Esophagus (tissue), 2 donors: ENCODE results near the gene DNASE1. TPM values are rescaled to one million over a fixed set of nuclear protein-coding genes. Genes with fewer than 3 reads are reported as not detected.
A peak's percentile ranks its signal among the peaks of the same experiment; 100 is the strongest.

Experiments
- H3K27ac ChIP-seq, 2 donors: one replicate each; pipeline ENCODE4 v1.5.1; 2013; ENCODE audit warnings: low read depth in 2 of 2, mild to moderate bottlenecking in 2 of 2, inconsistent platforms in 1 of 2, low read length in 1 of 2, moderate library complexity in 1 of 2
- H3K27me3 ChIP-seq, 2 donors: one replicate each; pipeline ENCODE4 v1.6.1; 2013; ENCODE audit warnings: low read length in 2 of 2, control low read depth in 1 of 2, mild to moderate bottlenecking in 1 of 2; ENCODE audit not compliant: insufficient read depth in 2 of 2, control insufficient read depth in 1 of 2
- H3K36me3 ChIP-seq, 2 donors: one replicate each; pipeline ENCODE4 v1.6.1; 2013; ENCODE audit warnings: low read length in 1 of 2; ENCODE audit not compliant: control insufficient read depth in 2 of 2, insufficient read depth in 2 of 2
- H3K4me1 ChIP-seq, 2 donors: one replicate each; pipeline ENCODE4 v1.6.1; 2013; ENCODE audit warnings: low read length in 1 of 2; ENCODE audit not compliant: control insufficient read depth in 2 of 2, insufficient read depth in 2 of 2
- H3K4me3 ChIP-seq, 2 donors: one replicate each; pipeline ENCODE4 v1.5.1; 2013; ENCODE audit warnings: low read length in 2 of 2, mild to moderate bottlenecking in 2 of 2, low read depth in 1 of 2, moderate library complexity in 1 of 2
- H3K9me3 ChIP-seq, 2 donors: one replicate each; pipeline ENCODE4 v1.6.1; 2013; ENCODE audit warnings: mild to moderate bottlenecking in 2 of 2, low read depth in 1 of 2, low read length in 1 of 2, moderate library complexity in 1 of 2; ENCODE audit not compliant: control insufficient read depth in 2 of 2, insufficient read depth in 1 of 2
- WGBS, 2 donors: extraction: QIAGEN DNeasy Blood & Tissue Kit; methylation state at CpG; one replicate each; pipeline ENCODE4 v1.1.7; 2013; 5-methylcytosine and 5-hydroxymethylcytosine counted together
- polyA plus RNA-seq, 2 donors: library from polyadenylated mRNA; stranded (reverse); fragments of 200-250 nt; gene quantifications; one replicate each; pipeline ENCODE4 v1.2.3, GENCODE V29; 2013
- donor health status: healthy with polysubstance abuse.
- donor health status: Bipolar disorder and iron deficiency.

Gene DNASE1
- polyA plus RNA-seq, 2 donors: 3.5 to 23.8 TPM

DNA sequence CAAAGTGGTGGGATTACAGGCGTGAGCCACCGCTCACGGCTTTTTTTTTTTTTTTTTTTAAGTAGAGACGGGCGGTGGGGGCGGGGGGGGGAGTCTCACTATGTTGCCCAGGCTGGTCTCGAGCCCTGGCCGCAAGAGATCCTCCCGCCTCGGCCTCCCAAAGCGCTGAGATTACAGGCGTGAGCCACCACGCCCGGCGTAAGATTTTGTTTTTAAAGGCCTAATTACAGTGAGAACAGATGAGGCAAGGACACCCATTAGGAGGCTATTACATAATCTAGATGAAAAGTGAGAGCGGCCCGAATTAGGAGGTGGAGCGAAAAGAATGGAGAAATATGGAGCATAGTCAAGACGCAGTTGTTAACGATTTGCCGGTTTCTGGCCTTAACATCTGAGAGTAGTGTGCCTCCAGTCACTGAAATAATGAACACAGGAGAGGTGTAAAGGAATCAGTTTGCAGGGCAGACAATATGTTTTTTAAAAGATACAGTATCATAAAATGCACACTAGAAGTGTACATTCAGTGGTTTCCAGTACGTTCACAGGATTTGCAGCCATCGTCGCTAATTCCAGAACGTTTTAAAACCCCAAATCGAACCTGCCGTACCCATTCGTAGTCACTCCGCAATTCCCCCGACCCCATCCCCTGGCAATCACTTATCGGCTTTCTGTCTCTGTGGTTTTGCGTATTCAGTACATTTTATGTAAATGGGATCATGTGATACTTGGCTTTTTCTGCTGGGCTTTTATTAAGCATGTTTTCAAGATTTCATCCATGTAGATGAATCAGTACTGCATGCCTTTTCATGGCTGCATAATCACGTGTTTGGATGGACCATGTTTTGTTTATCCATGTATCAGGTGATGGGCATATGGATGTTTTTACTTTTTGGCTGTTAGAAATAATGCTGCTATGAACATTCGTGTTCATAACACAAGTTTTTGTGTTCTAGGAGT is 41.7 kb upstream of the DNASE1 start:
- 77 to 79% methylated on average over 34 of the region's 34 CpGs for WGBS, 2 donors
- H3K4me1 ChIP-seq: no peaks in the 10 kb centered on the region
- H3K36me3 ChIP-seq: peaks cover 2% of the 10 kb centered on the region in 2 donors
- no peak overlapping the region for H3K27ac ChIP-seq
- H3K27me3 ChIP-seq: no peaks in the 10 kb centered on the region
- no peaks in the 10 kb centered on the region for H3K9me3 ChIP-seq
- peak overlapping the region; percentile 81 to 92 for H3K4me3 ChIP-seq

DNA sequence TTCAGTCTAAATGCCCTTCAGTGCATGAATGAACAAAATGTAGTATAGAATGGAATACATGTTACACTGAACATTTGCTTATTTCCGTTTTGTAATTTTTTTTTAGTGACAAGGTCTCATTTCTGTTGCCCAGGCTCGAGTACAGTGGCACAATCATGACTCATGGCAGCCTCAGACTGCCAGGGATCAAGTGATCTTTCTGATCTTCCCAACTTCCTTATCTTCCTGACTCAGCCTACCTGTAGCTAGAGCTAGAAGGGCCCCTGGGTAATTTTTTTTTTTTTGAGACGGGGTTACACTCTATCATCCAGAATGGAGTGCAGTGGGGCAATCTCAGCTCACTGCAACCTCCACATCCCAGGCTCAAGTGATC is 35.7 kb upstream of the DNASE1 start:
- Histone ChIP-seq H3K4me3 (no peak overlapping the region), H3K9me3 (no peaks in the 10 kb centered on the region), H3K4me1 (peaks cover 0 to 3% of the 10 kb centered on the region in 2 donors), H3K27ac (peak overlapping the region; percentile 8 to 30), H3K27me3 (no peaks in the 10 kb centered on the region), H3K36me3 (peaks cover 2% of the 10 kb centered on the region in 2 donors)
- WGBS, 2 donors: 49 to 66% methylated on average over 3 of the region's 3 CpGs

DNA sequence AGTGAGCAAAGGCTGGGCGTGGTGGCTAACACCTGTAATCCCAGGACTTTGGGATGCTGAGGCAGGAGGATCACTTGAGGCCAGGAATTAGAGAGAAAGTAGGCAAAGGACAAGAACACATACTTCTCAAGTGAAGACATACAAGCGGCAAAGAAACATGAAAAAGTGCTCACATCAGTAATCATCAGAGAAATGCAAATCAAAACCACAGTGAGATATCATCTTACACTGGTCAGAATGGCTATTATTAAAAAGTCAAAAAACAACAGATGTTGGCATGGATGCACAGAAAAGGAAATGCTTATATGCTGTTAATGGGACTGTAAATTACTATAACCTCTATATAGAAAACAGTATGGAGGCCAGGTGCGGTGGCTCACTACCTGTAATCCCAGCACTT is 30.8 kb upstream of the DNASE1 start:
- no peaks in the 10 kb centered on the region for H3K27me3 ChIP-seq
- no peaks in the 10 kb centered on the region for H3K9me3 ChIP-seq
- H3K4me3 ChIP-seq: no peak overlapping the region
- peaks cover 0 to 2% of the 10 kb centered on the region in 2 donors for H3K36me3 ChIP-seq
- WGBS, 2 donors: 91 to 93% methylated on average over 3 of the region's 3 CpGs
- no peak overlapping the region for H3K27ac ChIP-seq
- H3K4me1 ChIP-seq: no peaks in the 10 kb centered on the region

DNA sequence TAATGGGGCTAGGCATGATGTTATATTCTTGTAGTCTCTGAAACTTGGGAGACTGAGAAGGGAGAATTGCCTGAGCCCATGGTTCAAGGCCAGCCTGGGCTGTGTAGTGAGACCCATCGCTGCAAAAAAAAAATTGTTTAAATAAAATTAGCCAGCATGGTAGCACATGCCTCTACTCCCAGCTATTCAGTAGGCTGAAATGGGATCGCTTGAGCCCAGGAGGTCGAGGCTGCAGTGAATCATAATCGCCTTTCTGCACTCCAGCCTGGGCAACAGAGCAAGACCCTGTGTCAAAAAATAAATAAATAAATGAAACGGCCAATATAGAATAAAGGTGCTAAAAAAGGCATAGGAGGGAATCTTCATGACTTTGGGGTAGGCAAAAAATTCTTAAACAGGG is 29.2 kb upstream of the DNASE1 start:
- WGBS, 2 donors: 89 to 93% methylated on average over 5 of the region's 5 CpGs
- no peak overlapping the region for H3K27ac ChIP-seq
- H3K4me3 ChIP-seq: no peak overlapping the region
- H3K36me3 ChIP-seq: peaks cover 0 to 2% of the 10 kb centered on the region in 2 donors
- H3K4me1 ChIP-seq: no peaks in the 10 kb centered on the region
- H3K9me3 ChIP-seq: no peaks in the 10 kb centered on the region
- H3K27me3 ChIP-seq: no peaks in the 10 kb centered on the region

DNA sequence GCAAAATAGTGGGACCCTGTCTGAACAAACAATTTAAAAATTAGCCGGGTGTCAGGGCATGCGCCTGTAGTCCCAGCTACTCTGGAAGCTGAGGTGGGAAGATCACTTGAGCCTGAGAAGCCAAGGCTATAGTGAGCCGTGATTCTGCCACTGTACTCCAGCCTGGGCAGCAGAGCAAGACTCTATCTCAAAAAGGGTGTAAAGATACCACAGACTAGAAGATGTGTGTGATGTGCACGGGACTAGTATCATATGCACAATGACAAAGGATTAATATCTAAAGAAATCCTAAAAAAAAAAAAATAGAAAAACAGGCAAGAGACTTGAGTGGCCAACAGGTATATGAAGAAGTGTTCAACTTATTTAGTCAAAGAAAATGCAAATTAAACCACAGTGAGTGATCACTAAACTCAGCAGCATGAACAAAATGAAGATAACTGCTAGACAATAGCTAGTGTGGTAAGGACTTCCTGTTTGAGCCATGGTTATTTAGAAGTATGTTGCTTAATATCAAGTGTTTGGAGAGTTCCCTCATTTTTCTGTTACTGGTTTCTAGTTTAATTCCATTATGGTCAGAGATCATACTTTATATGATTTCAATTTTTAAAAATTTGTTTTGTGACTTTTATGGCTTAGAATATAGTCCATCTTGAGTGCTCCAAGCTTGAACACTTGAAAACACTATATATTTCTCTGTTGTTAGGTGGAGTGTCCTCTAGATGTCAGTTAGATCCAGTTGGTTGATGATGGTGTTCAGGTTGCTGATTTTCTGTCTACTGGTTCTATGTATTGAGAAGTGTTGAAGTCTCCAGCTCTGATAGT is 28.4 kb upstream of the DNASE1 start:
- H3K4me1 ChIP-seq: no peaks in the 10 kb centered on the region
- peaks cover 0 to 2% of the 10 kb centered on the region in 2 donors for H3K36me3 ChIP-seq
- no peak overlapping the region for H3K27ac ChIP-seq
- H3K9me3 ChIP-seq: no peaks in the 10 kb centered on the region
- H3K4me3 ChIP-seq: no peak overlapping the region
- H3K27me3 ChIP-seq: no peaks in the 10 kb centered on the region
- WGBS, 2 donors: 83% methylated on average over 4 of the region's 4 CpGs

DNA sequence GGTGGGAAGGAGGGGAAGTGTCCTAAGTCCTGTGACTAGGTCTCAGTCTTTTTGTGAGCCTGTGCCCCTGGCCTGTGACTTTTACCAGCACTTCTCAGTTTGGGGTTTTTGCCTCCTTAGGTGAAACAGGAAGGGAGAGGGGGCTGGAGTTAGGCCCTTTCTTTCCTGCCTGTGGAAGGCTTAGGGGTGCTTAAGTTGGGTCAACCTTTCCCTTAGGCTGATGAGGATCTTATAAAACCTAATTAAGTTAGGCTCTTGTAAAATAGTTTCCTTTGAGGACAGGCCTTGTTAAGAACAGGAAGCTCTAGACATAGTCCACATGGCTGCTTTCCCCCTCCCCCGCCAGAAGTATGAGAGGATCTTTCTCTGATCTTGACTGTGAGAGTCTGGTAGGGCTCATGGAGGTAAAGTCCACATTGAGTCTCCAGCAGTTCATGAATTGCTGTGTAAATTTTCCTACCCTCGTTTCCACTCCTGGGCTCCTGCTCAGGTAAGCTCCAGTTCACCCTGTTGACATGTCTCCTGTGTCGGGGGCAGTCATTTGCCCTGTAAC is 17.0 kb upstream of the DNASE1 start:
- Histone ChIP-seq H3K4me1 (peaks cover 0 to 9% of the 10 kb centered on the region in 2 donors), H3K27ac (no peak overlapping the region)
- whole genome bisulfite sequencing, 2 donors: 67 to 83% methylated on average over 3 of the region's 3 CpGs

DNA sequence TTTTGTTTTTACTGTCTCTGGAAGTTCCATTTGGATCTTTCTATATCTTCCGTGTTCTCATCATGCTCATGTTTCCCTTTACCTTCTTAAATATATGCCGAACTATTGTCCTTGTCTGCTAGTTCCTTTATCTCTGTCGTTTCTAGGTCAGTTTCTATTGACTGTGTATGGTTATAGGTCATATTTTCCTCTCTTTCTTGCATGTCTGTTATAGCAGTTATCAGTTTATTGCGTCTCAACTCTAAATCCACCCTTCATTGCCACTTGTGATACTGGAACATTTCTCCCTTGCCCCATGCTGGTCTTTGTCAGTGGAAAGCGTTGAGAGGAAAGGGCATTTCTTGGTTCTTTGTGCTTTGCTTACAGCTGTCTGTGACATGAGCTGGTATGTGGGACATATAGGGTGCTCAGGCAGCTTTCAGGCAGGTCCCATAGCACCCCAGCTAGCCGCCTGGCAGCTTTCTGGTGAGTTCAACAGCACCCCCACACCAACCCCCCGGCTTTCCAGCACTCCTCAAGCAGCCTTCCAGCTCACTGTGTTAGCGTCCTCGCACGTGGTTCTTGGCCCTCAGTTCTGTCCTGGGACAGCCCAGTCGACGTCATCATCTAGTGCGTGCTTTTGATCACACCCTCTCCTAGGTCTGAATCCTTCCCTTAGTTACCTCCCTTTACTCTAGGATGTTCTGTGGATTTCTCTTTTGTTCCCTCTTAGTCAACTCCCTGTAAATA is 15.4 kb upstream of the DNASE1 start:
- no peak overlapping the region for H3K4me3 ChIP-seq
- peaks cover 3 to 14% of the 10 kb centered on the region in 2 donors for H3K4me1 ChIP-seq
- H3K9me3 ChIP-seq: no peaks in the 10 kb centered on the region
- 88 to 95% methylated on average over 13 of the region's 13 CpGs for WGBS, 2 donors
- H3K27ac ChIP-seq: no peak overlapping the region
- H3K27me3 ChIP-seq: no peaks in the 10 kb centered on the region
- peaks cover 0 to 10% of the 10 kb centered on the region in 2 donors for H3K36me3 ChIP-seq

More for the DNA sequence above, 17.0 kb upstream of the DNASE1 start:
- H3K27me3 ChIP-seq: no peaks in the 10 kb centered on the region
- H3K36me3 ChIP-seq: peaks cover 0 to 8% of the 10 kb centered on the region in 2 donors
- no peaks in the 10 kb centered on the region for H3K9me3 ChIP-seq
- H3K4me3 ChIP-seq: no peak overlapping the region

DNA sequence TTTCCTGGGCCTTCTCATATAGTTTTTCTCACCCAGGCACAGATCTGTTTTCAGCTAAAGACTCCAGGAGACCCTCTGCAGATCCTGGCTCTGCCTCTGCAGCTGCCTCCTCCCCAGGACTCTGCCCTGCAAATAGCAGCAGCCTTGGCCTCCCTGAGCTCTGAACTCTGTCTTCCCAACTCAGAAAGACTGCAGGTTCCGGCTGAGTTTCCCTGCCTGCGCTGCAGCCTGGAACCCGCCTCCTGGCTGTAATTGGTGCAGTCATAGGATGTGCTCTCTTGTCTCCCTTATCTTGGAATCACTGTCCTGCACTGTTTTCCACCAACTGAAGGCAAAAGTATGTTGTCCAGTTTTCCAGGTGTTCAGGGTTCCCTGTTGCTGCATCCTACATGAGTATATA is 14.3 kb upstream of the DNASE1 start:
- Histone ChIP-seq H3K4me3 (no peak overlapping the region), H3K4me1 (peaks cover 3 to 14% of the 10 kb centered on the region in 2 donors), H3K36me3 (peaks cover 0 to 10% of the 10 kb centered on the region in 2 donors), H3K27me3 (no peaks in the 10 kb centered on the region), H3K27ac (no peak overlapping the region), H3K9me3 (no peaks in the 10 kb centered on the region)
- 94 to 95% methylated on average over 3 of the region's 3 CpGs for WGBS, 2 donors
